Cardiac septum (tissue), 1 donor: ENCODE data around the gene TBX10. TPM values are rescaled to one million over a fixed set of nuclear protein-coding genes. Genes with fewer than 3 reads are reported as not detected.

Experiments used
- DNase-seq: peaks from one replicate; pipeline ENCODE4 v3.0.0-alpha.2; 2020; ENCODE audit warnings: low spot score
- intact Hi-C: fragments of 100-400 bp; cut with DNase I; formaldehyde crosslinking; loops from one replicate; pipeline ENCODE4 v1.14.0; 2022
- total RNA-seq: library from RNA; stranded (reverse); fragmentation: NEBNext Ultra II Directional; extraction: Animal tissue kit (Norgen Biotek cat#: 25700); gene quantifications from one replicate; pipeline ENCODE4 v1.2.1, GENCODE V29; 2021
- donor health status: DM: no; HTN: no; CAD: no.

TBX10 gene
- total RNA-seq, 1 donor from 2014 or later, result not detected

DNA sequence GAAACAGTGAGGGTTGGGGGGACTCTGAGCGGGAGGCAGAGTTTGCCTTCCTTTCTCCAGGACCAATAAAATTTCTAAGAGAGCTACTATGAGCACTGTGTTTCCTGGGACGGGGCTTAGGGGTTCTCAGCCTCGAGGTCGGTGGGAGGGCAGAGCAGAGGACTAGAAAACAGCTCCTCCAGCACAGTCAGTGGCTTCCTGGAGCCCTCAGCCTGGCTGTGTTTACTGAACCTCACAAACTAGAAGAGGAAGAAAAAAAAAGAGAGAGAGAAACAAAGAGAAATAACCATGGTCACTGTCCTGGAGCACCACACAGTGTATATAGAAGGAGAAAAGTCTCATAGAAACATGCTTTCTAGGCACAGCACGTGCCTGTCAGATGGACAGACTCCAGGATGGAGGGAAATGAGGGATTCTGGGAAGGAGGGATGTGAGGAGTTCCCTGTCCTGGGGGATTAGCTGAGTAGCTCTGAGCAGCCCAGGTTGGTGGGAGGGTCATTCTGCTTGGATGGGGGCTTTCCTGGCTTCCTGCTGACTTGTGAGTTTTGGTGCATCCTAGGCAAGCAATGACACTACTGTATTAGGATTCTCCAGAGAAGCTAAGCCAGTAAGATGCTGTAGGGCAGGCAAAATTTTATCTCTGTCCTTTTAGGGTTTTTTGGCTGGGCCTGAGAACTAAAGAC is 52.9 kb downstream of the TBX10 start:
- intact Hi-C loops, result no loop called here
- DNase-seq, result no peak

DNA sequence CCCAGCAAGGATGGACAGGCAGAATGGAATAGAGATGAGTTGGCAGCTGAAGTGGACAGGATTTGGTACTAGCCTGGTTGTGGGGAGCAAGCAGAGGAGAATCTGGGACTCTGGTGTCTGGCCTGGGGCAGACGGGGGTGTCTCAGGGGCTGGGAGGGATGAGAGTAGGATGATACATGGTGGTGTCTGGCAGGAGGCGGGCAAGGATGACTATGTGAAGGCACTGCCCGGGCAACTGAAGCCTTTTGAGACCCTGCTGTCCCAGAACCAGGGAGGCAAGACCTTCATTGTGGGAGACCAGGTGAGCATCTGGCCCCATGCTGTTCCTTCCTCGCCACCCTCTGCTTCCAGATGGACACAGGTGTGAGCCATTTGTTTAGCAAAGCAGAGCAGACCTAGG is 53.7 kb downstream of the TBX10 start:
- intact Hi-C loops, result no loop called here
- no peak for DNase-seq

DNA sequence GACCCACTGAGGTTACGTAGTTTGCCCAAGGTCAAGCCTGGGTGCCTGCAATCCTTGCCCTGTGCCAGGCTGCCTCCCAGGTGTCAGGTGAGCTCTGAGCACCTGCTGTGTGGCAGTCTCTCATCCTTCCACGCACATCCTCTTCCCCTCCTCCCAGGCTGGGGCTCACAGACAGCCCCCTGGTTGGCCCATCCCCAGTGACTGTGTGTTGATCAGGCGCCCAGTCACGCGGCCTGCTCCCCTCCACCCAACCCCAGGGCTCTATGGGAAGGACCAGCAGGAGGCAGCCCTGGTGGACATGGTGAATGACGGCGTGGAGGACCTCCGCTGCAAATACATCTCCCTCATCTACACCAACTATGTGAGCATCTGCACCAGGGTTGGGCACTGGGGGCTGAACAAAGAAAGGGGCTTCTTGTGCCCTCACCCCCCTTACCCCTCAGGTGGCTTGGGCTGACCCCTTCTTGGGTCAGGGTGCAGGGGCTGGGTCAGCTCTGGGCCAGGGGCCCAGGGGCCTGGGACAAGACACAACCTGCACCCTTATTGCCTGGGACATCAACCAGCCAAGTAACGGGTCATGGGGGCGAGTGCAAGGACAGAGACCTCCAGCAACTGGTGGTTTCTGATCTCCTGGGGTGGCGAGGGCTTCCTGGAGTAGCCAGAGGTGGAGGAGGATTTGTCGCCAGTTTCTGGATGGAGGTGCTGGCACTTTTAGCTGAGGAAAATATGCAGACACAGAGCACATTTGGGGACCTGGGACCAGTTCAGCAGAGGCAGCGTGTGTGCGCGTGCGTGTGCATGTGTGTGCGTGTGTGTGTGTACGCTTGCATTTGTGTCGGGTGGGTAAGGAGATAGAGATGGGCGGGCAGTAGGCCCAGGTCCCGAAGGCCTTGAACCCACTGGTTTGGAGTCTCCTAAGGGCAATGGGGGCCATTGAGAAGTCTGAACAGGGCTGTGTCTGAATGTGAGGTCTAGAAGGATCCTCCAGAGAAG is 54.4 kb downstream of the TBX10 start:
- intact Hi-C loops, result loop anchor here (1.0 to 5.0 kb wide), 2 partner anchors 21 to 42 kb away; partner anchors contain the start of genes NDUFV1 and NUDT8
- no peak for DNase-seq

DNA sequence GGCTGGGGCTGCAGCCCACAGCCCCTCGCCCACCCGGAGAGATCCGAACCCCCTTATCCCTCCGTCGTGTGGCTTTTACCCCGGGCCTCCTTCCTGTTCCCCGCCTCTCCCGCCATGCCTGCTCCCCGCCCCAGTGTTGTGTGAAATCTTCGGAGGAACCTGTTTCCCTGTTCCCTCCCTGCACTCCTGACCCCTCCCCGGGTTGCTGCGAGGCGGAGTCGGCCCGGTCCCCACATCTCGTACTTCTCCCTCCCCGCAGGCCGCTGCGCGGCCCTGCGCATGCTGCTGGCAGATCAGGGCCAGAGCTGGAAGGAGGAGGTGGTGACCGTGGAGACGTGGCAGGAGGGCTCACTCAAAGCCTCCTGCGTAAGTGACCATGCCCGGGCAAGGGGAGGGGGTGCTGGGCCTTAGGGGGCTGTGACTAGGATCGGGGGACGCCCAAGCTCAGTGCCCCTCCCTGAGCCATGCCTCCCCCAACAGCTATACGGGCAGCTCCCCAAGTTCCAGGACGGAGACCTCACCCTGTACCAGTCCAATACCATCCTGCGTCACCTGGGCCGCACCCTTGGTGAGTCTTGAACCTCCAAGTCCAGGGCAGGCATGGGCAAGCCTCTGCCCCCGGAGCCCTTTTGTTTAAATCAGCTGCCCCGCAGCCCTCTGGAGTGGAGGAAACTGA is 55.2 kb downstream of the TBX10 start:
- DNase-seq, result peak; percentile 87
- intact Hi-C loops, result loop anchor here (1.0 to 5.0 kb wide), 2 partner anchors 22 to 43 kb away; partner anchors contain the start of genes NDUFV1 and NUDT8

DNA sequence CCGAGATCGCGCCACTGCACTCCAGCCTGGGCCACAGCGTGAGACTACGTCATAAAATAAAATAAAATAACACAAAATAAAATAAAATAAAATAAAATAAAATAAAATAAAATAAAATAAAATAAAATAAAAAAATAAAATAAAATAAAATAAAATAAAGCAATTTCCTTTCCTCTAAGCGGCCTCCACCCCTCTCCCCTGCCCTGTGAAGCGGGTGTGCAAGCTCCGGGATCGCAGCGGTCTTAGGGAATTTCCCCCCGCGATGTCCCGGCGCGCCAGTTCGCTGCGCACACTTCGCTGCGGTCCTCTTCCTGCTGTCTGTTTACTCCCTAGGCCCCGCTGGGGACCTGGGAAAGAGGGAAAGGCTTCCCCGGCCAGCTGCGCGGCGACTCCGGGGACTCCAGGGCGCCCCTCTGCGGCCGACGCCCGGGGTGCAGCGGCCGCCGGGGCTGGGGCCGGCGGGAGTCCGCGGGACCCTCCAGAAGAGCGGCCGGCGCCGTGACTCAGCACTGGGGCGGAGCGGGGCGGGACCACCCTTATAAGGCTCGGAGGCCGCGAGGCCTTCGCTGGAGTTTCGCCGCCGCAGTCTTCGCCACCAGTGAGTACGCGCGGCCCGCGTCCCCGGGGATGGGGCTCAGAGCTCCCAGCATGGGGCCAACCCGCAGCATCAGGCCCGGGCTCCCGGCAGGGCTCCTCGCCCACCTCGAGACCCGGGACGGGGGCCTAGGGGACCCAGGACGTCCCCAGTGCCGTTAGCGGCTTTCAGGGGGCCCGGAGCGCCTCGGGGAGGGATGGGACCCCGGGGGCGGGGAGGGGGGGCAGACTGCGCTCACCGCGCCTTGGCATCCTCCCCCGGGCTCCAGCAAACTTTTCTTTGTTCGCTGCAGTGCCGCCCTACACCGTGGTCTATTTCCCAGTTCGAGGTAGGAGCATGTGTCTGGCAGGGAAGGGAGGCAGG is 56.0 kb downstream of the TBX10 start, which contains the start of gene GSTP1:
TSS of gene GSTP1 (plus strand) at position 566 of the 958 bp plus-strand sequence. CDS start at position 598, 32 bp downstream.
- intact Hi-C loops, result loop anchor here (1.0 to 5.0 kb wide), 3 partner anchors 23 to 75 kb away; partner anchors contain the start of genes CDK2AP2, NDUFV1 and NUDT8
- DNase-seq, result peak; percentile 95

DNA sequence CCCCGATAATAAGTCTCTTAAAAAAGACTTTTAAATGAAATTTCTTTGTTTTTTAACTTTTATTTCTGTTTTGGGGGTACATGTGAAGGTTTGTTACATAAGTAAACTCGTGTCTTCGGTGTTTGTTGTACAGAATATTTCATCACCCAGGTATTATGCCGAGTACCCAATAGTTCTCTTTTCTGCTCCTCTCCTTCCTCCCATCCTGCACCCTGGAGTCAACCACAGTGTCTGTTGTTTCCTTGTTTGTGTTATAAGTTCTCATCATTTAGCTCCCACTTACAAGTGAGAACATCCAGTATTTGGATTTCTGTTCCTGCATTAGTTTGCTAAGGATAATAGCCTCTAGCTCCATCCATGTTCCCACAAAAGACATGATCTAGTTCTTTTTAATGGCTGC is 57.6 kb downstream of the TBX10 start:
- intact Hi-C loops, result loop anchor here (2.0 to 5.0 kb wide), 2 partner anchors 45 to 73 kb away; partner anchors contain the start of genes CDK2AP2 and NUDT8

GRCh38 chr11:67581469-67581868 is 58.1 kb downstream of the TBX10 start:
- intact Hi-C loops, result loop anchor here (5.0 kb wide), 1 partner anchor 46 kb away; the partner anchor contains the start of gene NUDT8
- DNase-seq, result no peak

More for the DNA sequence above, 57.6 kb downstream of the TBX10 start:
- no peak for DNase-seq

Other genes starting within 250 kb of the TBX10 start
- 4.8 TPM for gene RAD9A, start 247.8 kb downstream of the TBX10 start, total RNA-seq
- gene PPP1CA, start 237.9 kb downstream of the TBX10 start, total RNA-seq, result 95.1 TPM
- gene TBC1D10C, start 235.7 kb downstream of the TBX10 start, total RNA-seq, result 1.0 TPM
- 22.2 TPM for gene CARNS1, start 224.1 kb downstream of the TBX10 start, total RNA-seq
- 23.2 TPM for gene RPS6KB2, start 211.3 kb downstream of the TBX10 start, total RNA-seq
- 0.40 TPM for gene PTPRCAP, start 202.1 kb downstream of the TBX10 start, total RNA-seq
- 21.6 TPM for gene CORO1B, start 196.3 kb downstream of the TBX10 start, total RNA-seq
- gene GPR152, start 187.0 kb downstream of the TBX10 start, total RNA-seq, result not detected
- gene CABP4, start 184.4 kb downstream of the TBX10 start, total RNA-seq, result 0.11 TPM
- gene TMEM134, start 170.5 kb downstream of the TBX10 start, total RNA-seq, result 76.1 TPM
- gene AIP, start 156.7 kb downstream of the TBX10 start, total RNA-seq, result 43.6 TPM
- gene PITPNM1, start 134.4 kb downstream of the TBX10 start, total RNA-seq, result 40.0 TPM
- gene CDK2AP2, start 131.6 kb downstream of the TBX10 start, total RNA-seq, result 72.9 TPM
- not detected for gene CABP2, start 116.3 kb downstream of the TBX10 start, total RNA-seq
- 272 TPM for gene GSTP1, start 56.0 kb downstream of the TBX10 start, total RNA-seq
- gene NDUFV1, start 32.8 kb downstream of the TBX10 start, total RNA-seq, result 486 TPM
- 31.4 TPM for gene NUDT8, start 9.8 kb downstream of the TBX10 start, total RNA-seq
- not detected for gene ACY3, start 11.0 kb upstream of the TBX10 start, total RNA-seq
- gene ALDH3B2, start 34.9 kb upstream of the TBX10 start, total RNA-seq, result not detected